ENCODE measurements around the gene WARS2. TPM values are rescaled to one million over a fixed set of nuclear protein-coding genes. Genes with fewer than 3 reads are reported as not detected.

WARS2 gene
- total RNA-seq, 1 donor: 23.9 TPM

- H3K4me1 ChIP-seq (ENCODE audit: insufficient read depth, low read length): peaks cover 32% of the 10 kb centered on the region
- H4K20me1 ChIP-seq (ENCODE audit: insufficient read depth, low read length): no peaks in the 10 kb centered on the region
- H3K27ac ChIP-seq (ENCODE audit: low read depth, low read length): no peak overlapping the region
- H3K4me2 ChIP-seq (ENCODE audit: insufficient read depth, low read length): no peak overlapping the region
- H2AFZ ChIP-seq (ENCODE audit: low read length): no peak overlapping the region
- peaks cover 3% of the 10 kb centered on the region for H3K9me3 ChIP-seq (ENCODE audit: low read depth, low read length)
- TF ChIP-seq CTCF (IDR thresholded peaks at IDR 0.05; ENCODE audit: extremely low read depth, low read depth, low read length): no peak
- H3K27me3 ChIP-seq (ENCODE audit: insufficient read depth, low read length): peaks cover 14% of the 10 kb centered on the region
- no peak overlapping the region for H3K4me3 ChIP-seq (ENCODE audit: insufficient read depth, low read length)
- no peaks in the 10 kb centered on the region for H3K79me2 ChIP-seq (ENCODE audit: insufficient read depth, low read length)
- DNase-seq (ENCODE audit: insufficient read length, low spot score, missing footprints): no peak
- no peaks in the 10 kb centered on the region for H3K36me3 ChIP-seq (ENCODE audit: insufficient read depth, low read length)
Observed at GRCh38 chr1:119006406-119007279, 133.8 kb downstream of the WARS2 start.

- Histone ChIP-seq H3K9me3 (ENCODE audit: low read depth, low read length) (peaks cover 3% of the 10 kb centered on the region), H3K4me1 (ENCODE audit: insufficient read depth, low read length) (peaks cover 36% of the 10 kb centered on the region), H3K36me3 (ENCODE audit: insufficient read depth, low read length) (no peaks in the 10 kb centered on the region), H3K4me2 (ENCODE audit: insufficient read depth, low read length) (no peak overlapping the region), H3K27ac (ENCODE audit: low read depth, low read length) (no peak overlapping the region), H2AFZ (ENCODE audit: low read length) (no peak overlapping the region), H3K79me2 (ENCODE audit: insufficient read depth, low read length) (no peaks in the 10 kb centered on the region), H3K4me3 (ENCODE audit: insufficient read depth, low read length) (no peak overlapping the region), H4K20me1 (ENCODE audit: insufficient read depth, low read length) (no peaks in the 10 kb centered on the region), H3K27me3 (ENCODE audit: insufficient read depth, low read length) (peaks cover 14% of the 10 kb centered on the region)
- TF ChIP-seq CTCF (IDR thresholded peaks at IDR 0.05; ENCODE audit: extremely low read depth, low read depth, low read length): no peak
- no peak for DNase-seq (ENCODE audit: insufficient read length, low spot score, missing footprints)
Observed at GRCh38 chr1:119005724-119006405, 134.6 kb downstream of the WARS2 start.

- Histone ChIP-seq H3K4me2 (ENCODE audit: insufficient read depth, low read length) (no peak overlapping the region), H3K36me3 (ENCODE audit: insufficient read depth, low read length) (no peaks in the 10 kb centered on the region), H3K9me3 (ENCODE audit: low read depth, low read length) (peaks cover 3% of the 10 kb centered on the region), H3K4me3 (ENCODE audit: insufficient read depth, low read length) (no peak overlapping the region), H3K27ac (ENCODE audit: low read depth, low read length) (no peak overlapping the region), H3K79me2 (ENCODE audit: insufficient read depth, low read length) (no peaks in the 10 kb centered on the region), H2AFZ (ENCODE audit: low read length) (no peak overlapping the region), H4K20me1 (ENCODE audit: insufficient read depth, low read length) (no peaks in the 10 kb centered on the region), H3K27me3 (ENCODE audit: insufficient read depth, low read length) (peaks cover 14% of the 10 kb centered on the region), H3K4me1 (ENCODE audit: insufficient read depth, low read length) (peaks cover 30% of the 10 kb centered on the region)
- TF ChIP-seq CTCF (IDR thresholded peaks at IDR 0.05; ENCODE audit: extremely low read depth, low read depth, low read length): no peak
- DNase-seq (ENCODE audit: insufficient read length, low spot score, missing footprints): no peak
Observed at GRCh38 chr1:119004781-119005180, 135.7 kb downstream of the WARS2 start.

- Histone ChIP-seq H4K20me1 (ENCODE audit: insufficient read depth, low read length) (no peaks in the 10 kb centered on the region), H3K79me2 (ENCODE audit: insufficient read depth, low read length) (no peaks in the 10 kb centered on the region), H3K36me3 (ENCODE audit: insufficient read depth, low read length) (no peaks in the 10 kb centered on the region), H3K27ac (ENCODE audit: low read depth, low read length) (no peak overlapping the region), H3K9me3 (ENCODE audit: low read depth, low read length) (peaks cover 3% of the 10 kb centered on the region), H3K4me3 (ENCODE audit: insufficient read depth, low read length) (no peak overlapping the region), H3K27me3 (ENCODE audit: insufficient read depth, low read length) (peaks cover 14% of the 10 kb centered on the region), H3K4me2 (ENCODE audit: insufficient read depth, low read length) (no peak overlapping the region), H3K4me1 (ENCODE audit: insufficient read depth, low read length) (peaks cover 24% of the 10 kb centered on the region), H2AFZ (ENCODE audit: low read length) (no peak overlapping the region)
- DNase-seq (ENCODE audit: insufficient read length, low spot score, missing footprints): no peak
- TF ChIP-seq CTCF (IDR thresholded peaks at IDR 0.05; ENCODE audit: extremely low read depth, low read depth, low read length): no peak
Observed at GRCh38 chr1:119004129-119004527, 136.3 kb downstream of the WARS2 start.

All from osteoblast (primary cell).